HCT116 (cell line): ENCODE data around the gene DCK. TPM values are rescaled to one million over a fixed set of nuclear protein-coding genes. Genes with fewer than 3 reads are reported as not detected.

ENCODE experiments used
- ATAC-seq: fragments of 200-7000 bp; cut with Tn5 transposase; 2 replicates; pipeline ENCODE4 v1.9.1; 2020; ENCODE audit warnings: mild to moderate bottlenecking, moderate library complexity
- BruUV-seq: library from RNA; stranded (reverse); fragments of 400-500 nt; replicated peaks from 2 replicates; lab custom pipeline; 2021; lab: Mats Ljungman, UMichigan
- CTCF ChIA-PET: fragments of 300-600 bp; sonication (Branson Sonifier 250); formaldehyde crosslinking; loops from one replicate; lab custom pipeline; 2021; ENCODE audit warnings: antibody characterized with exemption; lab: Charles Lee
- POLR2A ChIA-PET: fragments of 300-600, 350-600 bp; sonication (Branson Sonifier 250); formaldehyde crosslinking; loops from one replicate; lab custom pipeline; 2021; ENCODE audit warnings: antibody characterized with exemption; lab: Charles Lee
- RAD21 ChIA-PET, 2 experiments: fragments of 300-600 bp; sonication (Branson Sonifier 250); formaldehyde crosslinking; loops; one replicate each; lab custom pipeline; 2023; ENCODE audit warnings: low total read pairs in 2 of 2; ENCODE audit not compliant: uncharacterized antibody in 2 of 2, unreplicated experiment in 2 of 2, low non-redundant PET in 1 of 2; lab: Charles Lee
- DNase-seq: peaks from one replicate; pipeline ENCODE4 v3.0.0-alpha.2; 2010; ENCODE audit warnings: low read depth, low spot score
- H2AFZ ChIP-seq: fragments of 200-600 bp; shearing (Covaris generic), sonication (generic); 2 replicates; pipeline ENCODE4 v1.6.1; 2017; ENCODE audit warnings: low read depth, mixed run types, mixed read lengths, antibody characterized with exemption, low read length; ENCODE audit not compliant: poor library complexity, severe bottlenecking
- H3K27ac ChIP-seq: 2 replicates; pipeline ENCODE4 v1.5.1; 2012; ENCODE audit warnings: low read depth, low read length
- H3K27me3 ChIP-seq: fragments of 200-600 bp; sonication (generic); 2 replicates; pipeline ENCODE4 v1.6.1; 2016; ENCODE audit warnings: mixed run types, low read length, mixed read lengths; ENCODE audit not compliant: insufficient read depth
- H3K36me3 ChIP-seq, 2 experiments: fragments of 200-500 bp in 1 of 2; fragments of 200-600 bp in 1 of 2; sonication (Bioruptor generic) in 1 of 2; sonication (generic) in 1 of 2; 2 replicates each; pipeline versions ENCODE4 v1.5.1 to v1.6.1; 2014 to 2016; ENCODE audit warnings: low read length in 2 of 2, inconsistent platforms in 1 of 2, mixed read lengths in 1 of 2, mixed run types in 1 of 2; ENCODE audit not compliant: insufficient read depth in 2 of 2, control insufficient read depth in 1 of 2
- H3K4me1 ChIP-seq, 2 experiments: fragments of 200-600 bp in 1 of 2; sonication (generic) in 1 of 2; 2 replicates each; pipeline versions ENCODE4 v1.5.1 to v1.6.1; 2012 to 2017; ENCODE audit warnings: low read length in 2 of 2, inconsistent platforms in 1 of 2, mild to moderate bottlenecking in 1 of 2, mixed read lengths in 1 of 2, mixed run types in 1 of 2, moderate library complexity in 1 of 2; ENCODE audit not compliant: insufficient read depth in 2 of 2, control insufficient read depth in 1 of 2
- H3K4me2 ChIP-seq: fragments of 200-600 bp; sonication (generic); 2 replicates; pipeline ENCODE4 v1.6.1; 2017; ENCODE audit warnings: mixed run types, low read length, mixed read lengths
- H3K4me3 ChIP-seq, 2 experiments: fragments of 200-600 bp in 1 of 2; sonication (generic) in 1 of 2; replicated peaks in 1 of 2; 2 replicates each; pipeline ENCODE4 v1.5.1; 2011 to 2016; ENCODE audit warnings: low read length in 2 of 2, control low read depth in 1 of 2, low read depth in 1 of 2, mild to moderate bottlenecking in 1 of 2, mixed read lengths in 1 of 2, mixed run types in 1 of 2
- H3K79me2 ChIP-seq: fragments of 200-600 bp; sonication (generic); 2 replicates; pipeline ENCODE4 v1.6.1; 2017; ENCODE audit warnings: mild to moderate bottlenecking, mixed run types, low read length, moderate library complexity, mixed read lengths; ENCODE audit not compliant: insufficient read depth
- H3K9ac ChIP-seq: fragments of 200-600 bp; sonication (generic); 2 replicates; pipeline ENCODE4 v1.6.1; 2016; ENCODE audit warnings: low read length, mixed read lengths
- H3K9me2 ChIP-seq: fragments of 200-600 bp; sonication (generic), shearing (Covaris generic); 2 replicates; pipeline ENCODE4 v1.6.1; 2017; ENCODE audit warnings: mixed run types, mild to moderate bottlenecking, moderate library complexity; ENCODE audit not compliant: insufficient read depth
- H3K9me3 ChIP-seq, 2 experiments: fragments of 200-500 bp in 1 of 2; fragments of 200-600 bp in 1 of 2; sonication (Bioruptor generic) in 1 of 2; sonication (generic) in 1 of 2; 2 replicates each; pipeline ENCODE4 v1.6.1; 2014 to 2017; ENCODE audit warnings: low read length in 2 of 2, mixed read lengths in 2 of 2, inconsistent platforms in 1 of 2, low read depth in 1 of 2, mild to moderate bottlenecking in 1 of 2, mixed run types in 1 of 2, moderate library complexity in 1 of 2; ENCODE audit not compliant: control insufficient read depth in 1 of 2, insufficient read depth in 1 of 2
- H4K20me1 ChIP-seq: fragments of 200-600 bp; sonication (generic), shearing (Covaris generic); 2 replicates; pipeline ENCODE4 v1.6.1; 2017; ENCODE audit warnings: mixed run types, mild to moderate bottlenecking, moderate library complexity; ENCODE audit not compliant: insufficient read depth
- CEBPB ChIP-seq: IDR thresholded peaks from 2 replicates; pipeline ENCODE4 v1.6.1; 2012; ENCODE audit warnings: low read depth
- EGR1 ChIP-seq: IDR thresholded peaks from 2 replicates; pipeline ENCODE4 v1.6.1; 2012; ENCODE audit warnings: low read depth
- ELF1 ChIP-seq: IDR thresholded peaks from 2 replicates; pipeline ENCODE4 v1.6.1; 2012; ENCODE audit warnings: low read depth, borderline replicate concordance
- EZH2 ChIP-seq: fragments of 200-600 bp; sonication (generic); IDR thresholded peaks from 2 replicates; pipeline ENCODE4 v1.6.1; 2017; ENCODE audit warnings: antibody characterized with exemption, mixed run types
- FOSL1 ChIP-seq: IDR thresholded peaks from 2 replicates; pipeline ENCODE4 v1.6.1; 2012; ENCODE audit warnings: low read depth
- MAX ChIP-seq: IDR thresholded peaks from 2 replicates; pipeline ENCODE4 v1.6.1; 2012
- POLR2A ChIP-seq: IDR thresholded peaks from 2 replicates; pipeline ENCODE4 v1.7.0; 2011; ENCODE audit warnings: borderline replicate concordance; ENCODE audit not compliant: insufficient read depth, insufficient read length; ENCODE audit errors: extremely low read depth
- POLR2AphosphoS5 ChIP-seq: IDR thresholded peaks from 2 replicates; pipeline ENCODE4 v1.6.1; 2011; ENCODE audit warnings: mild to moderate bottlenecking, low read depth, low read length, moderate library complexity
- TCF7L2 ChIP-seq: IDR thresholded peaks from 2 replicates; pipeline ENCODE4 v1.7.0; 2011; ENCODE audit warnings: borderline replicate concordance, inconsistent platforms; ENCODE audit not compliant: insufficient read depth, insufficient read length; ENCODE audit errors: extremely low read depth
- YY1 ChIP-seq: IDR thresholded peaks from 2 replicates; pipeline ENCODE4 v1.6.1; 2011; ENCODE audit warnings: low read length, low read depth, moderate library complexity, mild to moderate bottlenecking; ENCODE audit not compliant: insufficient replicate concordance; ENCODE audit errors: extremely low read depth
- ZNF274 ChIP-seq: fragments of 200-500 bp; sonication (Bioruptor generic); IDR thresholded peaks from 2 replicates; pipeline ENCODE4 v1.6.1; 2014; ENCODE audit warnings: mild to moderate bottlenecking, low read depth, low read length, inconsistent platforms
- intact Hi-C: fragments of 100-400 bp; cut with micrococcal nuclease; formaldehyde crosslinking; loops from 2 replicates; pipeline ENCODE4 v1.10.0; 2022
- total RNA-seq: library from RNA; stranded (reverse); gene quantifications from one replicate; pipeline ENCODE4 v1.2.1, GENCODE V29; 2021; ENCODE audit not compliant: unreplicated experiment
- TF ChIP-seq, protein P1 (sequence below): IDR thresholded peaks from 2 replicates; pipeline ENCODE4 v1.6.1; 2011; ENCODE audit warnings: mild to moderate bottlenecking, low read length, moderate library complexity; ENCODE audit not compliant: insufficient replicate concordance; ENCODE audit errors: extremely low read depth
- TF ChIP-seq, protein P2 (sequence below): IDR thresholded peaks from 2 replicates; pipeline ENCODE4 v1.6.1; 2012

Gene DCK
- total RNA-seq, 1 experiment from 2014 or later: 23.0 TPM

DNA sequence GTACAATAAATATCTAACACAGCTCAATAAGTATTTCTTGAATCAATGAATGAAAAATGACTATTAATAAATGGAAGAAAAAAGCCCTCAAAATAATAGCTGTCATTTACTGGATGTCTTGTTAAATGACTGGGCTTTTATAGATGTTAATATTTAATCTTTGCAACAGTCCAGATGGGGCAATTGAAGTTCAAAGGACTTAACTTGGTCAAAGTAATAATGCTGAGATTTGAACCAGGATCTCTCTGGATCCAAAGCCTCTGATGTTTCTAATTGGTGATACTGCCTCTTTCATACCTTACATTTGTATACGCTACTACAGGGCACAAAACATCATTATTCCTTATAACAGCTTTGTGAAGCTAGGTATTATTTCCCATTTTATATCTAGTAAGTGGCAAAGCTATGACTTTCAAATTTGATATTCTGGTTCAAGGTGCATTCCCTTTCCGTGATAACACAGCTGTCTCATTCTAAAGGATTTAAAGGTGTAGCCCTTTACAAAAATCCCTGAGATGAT, 72.6 kb downstream of the DCK start:
- Histone ChIP-seq H3K4me3 (no peak overlapping the region), H3K4me2 (no peak overlapping the region), H4K20me1 (no peaks in the 10 kb centered on the region), H3K36me3 (no peaks in the 10 kb centered on the region), H3K79me2 (no peaks in the 10 kb centered on the region), H3K9ac (no peak overlapping the region), H3K4me1 (no peaks in the 10 kb centered on the region), H3K27ac (no peak overlapping the region), H3K9me3 (no peaks in the 10 kb centered on the region), H3K9me2 (no peaks in the 10 kb centered on the region), H3K27me3 (no peaks in the 10 kb centered on the region), H2AFZ (no peak overlapping the region)
- intact Hi-C loops: no loop called here
- POLR2A ChIA-PET: no interaction called here
- DNase-seq (no peak), ATAC-seq (no peak)
- TF ChIP-seq CEBPB: no peak
- CTCF ChIA-PET: interaction anchor here (1.3 kb wide), 1 partner anchor 56 kb away, joined by 4 read pairs; no protein-coding TSS in a partner anchor
- RAD21 ChIA-PET: no interaction called here
- no TSS peak for BruUV-seq

DNA sequence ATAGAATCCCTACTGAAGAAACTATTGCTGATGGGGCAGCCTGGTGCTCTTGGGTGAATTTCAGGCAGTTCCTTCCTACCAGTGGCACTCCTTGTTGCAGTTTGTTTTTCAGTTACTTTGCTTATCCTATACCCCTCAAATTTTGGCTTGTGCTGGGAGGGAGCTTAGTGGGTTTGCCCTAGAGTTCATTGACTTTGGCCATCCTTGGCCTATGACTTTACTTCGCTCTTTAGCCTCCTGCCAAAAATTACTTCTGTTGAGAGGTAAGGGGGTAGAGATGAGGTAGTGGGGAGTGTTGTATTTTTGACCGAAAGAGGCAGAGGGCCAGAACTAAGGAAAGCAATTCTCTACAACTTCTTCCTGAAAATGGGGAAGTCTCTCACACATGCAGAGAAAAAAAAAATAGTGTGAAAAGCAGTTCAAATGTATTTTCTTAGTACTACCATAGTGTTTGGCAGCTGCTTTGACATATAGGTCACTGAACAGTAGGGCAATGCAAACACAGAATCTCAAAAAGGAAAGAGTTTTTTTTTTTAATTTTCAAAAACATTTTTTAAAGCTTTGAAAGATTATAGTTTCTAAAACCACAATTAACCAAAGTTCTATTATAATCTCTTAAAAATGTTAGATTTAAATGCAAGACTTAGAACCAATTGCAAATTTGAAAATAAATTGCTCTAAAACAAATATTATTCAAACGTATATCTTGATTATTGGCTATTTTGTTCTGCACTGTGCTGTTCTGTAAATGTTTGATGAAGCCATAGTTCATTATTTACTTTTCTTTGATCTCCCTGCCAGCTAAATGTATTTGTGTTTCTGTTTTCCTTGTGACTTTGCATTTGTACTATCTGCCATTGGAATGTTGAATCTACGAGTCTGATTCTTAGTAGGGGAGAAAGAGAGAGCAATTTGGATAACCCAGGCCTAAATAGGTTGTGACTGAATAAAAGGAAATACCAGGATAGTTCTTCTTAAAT, 73.6 kb downstream of the DCK start:
- Histone ChIP-seq H3K4me1 (no peaks in the 10 kb centered on the region), H3K9ac (no peak overlapping the region), H3K27me3 (no peaks in the 10 kb centered on the region), H3K79me2 (no peaks in the 10 kb centered on the region), H3K9me3 (no peaks in the 10 kb centered on the region), H3K4me3 (no peak overlapping the region), H2AFZ (no peak overlapping the region), H3K9me2 (no peaks in the 10 kb centered on the region), H4K20me1 (no peaks in the 10 kb centered on the region), H3K4me2 (no peak overlapping the region), H3K27ac (no peak overlapping the region), H3K36me3 (no peaks in the 10 kb centered on the region)
- RAD21 ChIA-PET: no interaction called here
- no peak for DNase-seq
- intact Hi-C loops: no loop called here
- BruUV-seq: no TSS peak
- no peak for ATAC-seq
- CTCF ChIA-PET: interaction anchor here (1.3 kb wide), 1 partner anchor 57 kb away, joined by 4 read pairs; no protein-coding TSS in a partner anchor
- POLR2A ChIA-PET: no interaction called here
- TF ChIP-seq, protein P1, sequence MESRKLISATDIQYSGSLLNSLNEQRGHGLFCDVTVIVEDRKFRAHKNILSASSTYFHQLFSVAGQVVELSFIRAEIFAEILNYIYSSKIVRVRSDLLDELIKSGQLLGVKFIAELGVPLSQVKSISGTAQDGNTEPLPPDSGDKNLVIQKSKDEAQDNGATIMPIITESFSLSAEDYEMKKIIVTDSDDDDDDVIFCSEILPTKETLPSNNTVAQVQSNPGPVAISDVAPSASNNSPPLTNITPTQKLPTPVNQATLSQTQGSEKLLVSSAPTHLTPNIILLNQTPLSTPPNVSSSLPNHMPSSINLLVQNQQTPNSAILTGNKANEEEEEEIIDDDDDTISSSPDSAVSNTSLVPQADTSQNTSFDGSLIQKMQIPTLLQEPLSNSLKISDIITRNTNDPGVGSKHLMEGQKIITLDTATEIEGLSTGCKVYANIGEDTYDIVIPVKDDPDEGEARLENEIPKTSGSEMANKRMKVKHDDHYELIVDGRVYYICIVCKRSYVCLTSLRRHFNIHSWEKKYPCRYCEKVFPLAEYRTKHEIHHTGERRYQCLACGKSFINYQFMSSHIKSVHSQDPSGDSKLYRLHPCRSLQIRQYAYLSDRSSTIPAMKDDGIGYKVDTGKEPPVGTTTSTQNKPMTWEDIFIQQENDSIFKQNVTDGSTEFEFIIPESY: no peak
- TF ChIP-seq YY1 (no peak), EZH2 (no peak), EGR1 (no peak), MAX (no peak), FOSL1 (no peak), CEBPB (no peak), POLR2AphosphoS5 (no peak), ZNF274 (no peak), ELF1 (no peak), TCF7L2 (no peak), POLR2A (no peak)
- TF ChIP-seq, protein P2, sequence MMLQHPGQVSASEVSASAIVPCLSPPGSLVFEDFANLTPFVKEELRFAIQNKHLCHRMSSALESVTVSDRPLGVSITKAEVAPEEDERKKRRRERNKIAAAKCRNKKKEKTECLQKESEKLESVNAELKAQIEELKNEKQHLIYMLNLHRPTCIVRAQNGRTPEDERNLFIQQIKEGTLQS: no peak
